ENCODE measurements around the gene VRK3. TPM values are rescaled to one million over a fixed set of nuclear protein-coding genes. Genes with fewer than 3 reads are reported as not detected.

Gene VRK3
- total and polyA plus RNA-seq, 3 donors from 2014 or later, result 143 to 375 (median 237) TPM

- Histone ChIP-seq H3K4me1 (no peaks in the 10 kb centered on the region), H3K9me3 (no peaks in the 10 kb centered on the region), H3K27me3 (no peaks in the 10 kb centered on the region), H3K4me3 (peak overlapping the region; percentile 52), H3K27ac (no peak overlapping the region), H3K36me3 (ENCODE audit: low read depth, missing control alignments) (no peaks in the 10 kb centered on the region)
- TF ChIP-seq, protein P1, sequence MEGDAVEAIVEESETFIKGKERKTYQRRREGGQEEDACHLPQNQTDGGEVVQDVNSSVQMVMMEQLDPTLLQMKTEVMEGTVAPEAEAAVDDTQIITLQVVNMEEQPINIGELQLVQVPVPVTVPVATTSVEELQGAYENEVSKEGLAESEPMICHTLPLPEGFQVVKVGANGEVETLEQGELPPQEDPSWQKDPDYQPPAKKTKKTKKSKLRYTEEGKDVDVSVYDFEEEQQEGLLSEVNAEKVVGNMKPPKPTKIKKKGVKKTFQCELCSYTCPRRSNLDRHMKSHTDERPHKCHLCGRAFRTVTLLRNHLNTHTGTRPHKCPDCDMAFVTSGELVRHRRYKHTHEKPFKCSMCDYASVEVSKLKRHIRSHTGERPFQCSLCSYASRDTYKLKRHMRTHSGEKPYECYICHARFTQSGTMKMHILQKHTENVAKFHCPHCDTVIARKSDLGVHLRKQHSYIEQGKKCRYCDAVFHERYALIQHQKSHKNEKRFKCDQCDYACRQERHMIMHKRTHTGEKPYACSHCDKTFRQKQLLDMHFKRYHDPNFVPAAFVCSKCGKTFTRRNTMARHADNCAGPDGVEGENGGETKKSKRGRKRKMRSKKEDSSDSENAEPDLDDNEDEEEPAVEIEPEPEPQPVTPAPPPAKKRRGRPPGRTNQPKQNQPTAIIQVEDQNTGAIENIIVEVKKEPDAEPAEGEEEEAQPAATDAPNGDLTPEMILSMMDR (IDR thresholded peaks at IDR 0.05), result no peak
- no peak for TF ChIP-seq POLR2A (IDR thresholded peaks at IDR 0.05)
- DNase-seq, result peak; percentile 85
- 0 to 1% methylated on average over 27 to 43 of the region's 52 CpGs for WGBS, 2 donors
- intact Hi-C loops (cut with DNase I; ENCODE audit: low total_unique reads), result no loop called here
These were observed 25.4 kb upstream of the VRK3 start for GRCh38 chr19:50050406-50051227.

- no peak overlapping the region for H3K4me3 ChIP-seq
- H3K27ac ChIP-seq, result no peak overlapping the region
- TF ChIP-seq, protein P1 (IDR thresholded peaks at IDR 0.05), result no peak
- TF ChIP-seq POLR2A (IDR thresholded peaks at IDR 0.05), result no peak
- DNase-seq, result no peak
- no peaks in the 10 kb centered on the region for H3K4me1 ChIP-seq
- no peaks in the 10 kb centered on the region for H3K27me3 ChIP-seq
- 95 to 98% methylated on average over 4 of the region's 4 CpGs for WGBS, 2 donors
- no peaks in the 10 kb centered on the region for H3K9me3 ChIP-seq
- H3K36me3 ChIP-seq (ENCODE audit: low read depth, missing control alignments), result no peaks in the 10 kb centered on the region
- intact Hi-C loops (cut with DNase I; ENCODE audit: low total_unique reads), result no loop called here
These were observed 22.5 kb upstream of the VRK3 start for GRCh38 chr19:50047671-50048070.

DNA sequence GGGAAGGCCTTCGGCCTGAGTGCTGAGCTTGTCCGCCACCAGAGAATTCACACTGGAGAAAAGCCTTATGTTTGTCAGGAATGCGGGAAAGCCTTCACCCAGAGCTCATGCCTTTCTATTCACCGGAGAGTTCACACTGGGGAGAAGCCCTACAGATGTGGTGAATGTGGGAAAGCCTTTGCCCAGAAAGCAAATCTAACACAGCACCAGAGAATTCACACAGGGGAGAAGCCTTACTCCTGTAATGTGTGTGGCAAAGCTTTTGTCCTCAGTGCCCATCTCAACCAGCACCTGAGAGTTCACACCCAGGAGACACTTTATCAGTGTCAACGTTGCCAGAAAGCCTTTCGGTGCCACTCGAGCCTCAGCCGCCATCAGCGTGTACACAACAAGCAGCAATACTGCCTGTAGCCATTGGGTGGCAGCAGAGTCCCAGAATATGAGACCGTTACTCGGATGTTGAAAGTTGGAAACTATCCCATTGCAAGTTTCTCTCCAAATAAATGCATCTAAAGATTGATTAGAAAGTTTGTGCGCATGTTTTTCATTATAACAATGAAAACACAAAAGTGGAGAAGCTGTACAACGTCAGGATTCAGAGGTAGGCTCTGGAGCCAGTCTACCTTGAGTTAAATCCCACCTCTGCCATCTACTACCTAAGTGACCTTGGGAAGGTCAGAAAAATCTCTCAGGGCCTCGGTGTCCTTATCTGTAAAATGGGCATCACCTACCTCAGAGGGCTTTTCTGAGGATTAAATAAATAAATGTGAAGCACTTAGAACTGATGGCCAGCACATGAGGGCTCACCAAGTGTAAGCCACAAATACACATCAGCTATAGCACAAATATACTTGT lies 21.7 kb upstream of the VRK3 start:
- Histone ChIP-seq H3K9me3 (no peaks in the 10 kb centered on the region), H3K4me1 (no peaks in the 10 kb centered on the region), H3K27me3 (no peaks in the 10 kb centered on the region), H3K27ac (no peak overlapping the region), H3K36me3 (ENCODE audit: low read depth, missing control alignments) (no peaks in the 10 kb centered on the region), H3K4me3 (no peak overlapping the region)
- intact Hi-C loops (cut with DNase I; ENCODE audit: low total_unique reads), result no loop called here
- whole genome bisulfite sequencing, 2 donors, result 67 to 80% methylated on average over 14 of the region's 14 CpGs
- peak; percentile 78 for DNase-seq
- TF ChIP-seq, protein P1 (IDR thresholded peaks at IDR 0.05), result peak; percentile 44 to 74 (median 69)
- no peak for TF ChIP-seq POLR2A (IDR thresholded peaks at IDR 0.05)

DNA sequence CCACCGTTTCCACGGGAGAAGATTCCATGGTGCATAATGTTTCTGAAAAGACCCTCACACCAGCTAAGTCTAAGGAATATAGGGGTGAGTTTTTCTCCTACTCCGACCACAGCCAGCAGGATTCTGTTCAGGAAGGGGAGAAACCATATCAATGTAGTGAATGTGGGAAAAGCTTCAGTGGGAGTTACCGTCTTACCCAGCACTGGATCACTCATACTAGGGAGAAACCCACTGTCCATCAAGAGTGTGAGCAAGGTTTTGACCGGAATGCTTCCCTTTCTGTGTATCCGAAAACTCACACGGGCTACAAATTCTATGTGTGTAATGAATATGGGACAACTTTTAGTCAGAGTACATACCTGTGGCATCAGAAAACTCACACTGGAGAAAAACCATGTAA lies 19.8 kb upstream of the VRK3 start:
- no peaks in the 10 kb centered on the region for H3K9me3 ChIP-seq
- H3K36me3 ChIP-seq (ENCODE audit: low read depth, missing control alignments), result no peaks in the 10 kb centered on the region
- no peak overlapping the region for H3K27ac ChIP-seq
- H3K4me1 ChIP-seq, result no peaks in the 10 kb centered on the region
- H3K27me3 ChIP-seq, result no peaks in the 10 kb centered on the region
- TF ChIP-seq POLR2A (IDR thresholded peaks at IDR 0.05), result no peak
- TF ChIP-seq, protein P1 (IDR thresholded peaks at IDR 0.05), result no peak
- WGBS, 2 donors, result 93 to 99% methylated on average over 7 of the region's 7 CpGs
- intact Hi-C loops (cut with DNase I; ENCODE audit: low total_unique reads), result no loop called here
- no peak for DNase-seq
- H3K4me3 ChIP-seq, result no peak overlapping the region

All from testis (tissue), 3 donors.